SHP77 (cell line): ENCODE data around the gene UFSP1.
"Not testable (repeated sequence)": the region's sequence is repeated elsewhere in the genome, so short reads cannot be mapped to it uniquely, and the experiment has no call there.

Experiments used
- DNase-seq, 2 experiments: peaks; one replicate each; lab custom pipeline; 2025; lab: John Stamatoyannopoulos, UW

UFSP1 gene

DNA sequence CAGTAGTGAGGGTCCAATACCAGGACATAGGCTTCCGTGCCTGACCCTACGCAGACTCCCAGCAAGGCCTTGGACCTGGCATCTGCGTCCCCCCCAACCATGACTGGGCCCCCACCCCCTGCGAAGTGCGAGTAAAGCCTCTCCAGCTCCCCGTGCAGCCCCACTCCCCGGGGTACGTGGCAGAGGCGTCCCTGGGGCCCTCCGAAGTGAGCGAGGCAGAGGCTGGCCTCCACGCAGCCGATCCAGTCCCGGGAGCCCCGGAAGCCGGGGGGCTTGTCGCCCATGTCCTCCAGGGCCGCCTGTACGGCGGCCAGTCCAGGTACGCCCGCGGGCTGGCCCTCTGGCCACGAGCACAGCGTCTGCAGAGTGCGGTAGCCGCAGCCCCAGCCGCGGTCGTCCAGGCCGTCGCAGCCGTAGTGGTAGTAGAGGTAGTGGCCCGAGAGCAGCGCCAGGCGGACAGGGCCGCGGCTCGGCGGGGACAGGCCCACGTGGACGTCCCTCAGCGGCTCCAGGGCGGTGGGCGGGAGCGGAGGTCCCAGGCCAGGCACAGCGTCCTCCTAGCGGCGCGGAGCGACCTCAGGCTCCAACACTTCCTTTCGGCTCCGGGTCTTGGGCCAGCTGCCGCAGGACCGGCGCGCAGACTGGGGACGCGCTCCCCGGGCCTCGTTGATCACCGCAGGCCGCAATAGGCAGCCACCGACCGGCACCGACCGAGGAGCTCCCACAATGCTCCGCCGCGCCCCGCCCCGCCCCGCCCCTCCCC, at the start of gene UFSP1:
Gene UFSP1 (minus strand): TSS at position 728 of the 763 bp plus-strand sequence. CDS start 444 bp downstream, at position 284.
- peak in 1 of 2 experiments; percentile 66 for DNase-seq

DNA sequence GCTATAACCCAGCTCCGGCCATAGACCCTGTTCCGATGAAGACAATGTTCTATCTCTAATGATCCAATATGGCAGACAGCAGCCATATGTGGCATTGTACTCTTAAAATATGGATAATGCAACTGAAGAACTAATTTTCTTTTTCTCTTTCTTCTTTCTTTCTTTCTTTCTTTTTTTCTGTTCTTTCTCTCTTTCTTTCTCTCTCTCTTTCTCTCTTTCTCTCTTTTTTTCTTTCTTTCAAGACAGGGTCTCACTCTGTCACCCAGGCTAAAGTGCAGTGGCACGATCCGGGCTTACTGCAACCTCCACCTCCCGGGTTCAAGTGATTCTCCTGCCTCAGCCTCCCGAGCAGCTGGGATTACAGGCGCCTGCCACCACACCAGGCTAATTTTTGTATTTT, 46.7 kb upstream of the UFSP1 start:
- not testable (repeated sequence) for DNase-seq

DNA sequence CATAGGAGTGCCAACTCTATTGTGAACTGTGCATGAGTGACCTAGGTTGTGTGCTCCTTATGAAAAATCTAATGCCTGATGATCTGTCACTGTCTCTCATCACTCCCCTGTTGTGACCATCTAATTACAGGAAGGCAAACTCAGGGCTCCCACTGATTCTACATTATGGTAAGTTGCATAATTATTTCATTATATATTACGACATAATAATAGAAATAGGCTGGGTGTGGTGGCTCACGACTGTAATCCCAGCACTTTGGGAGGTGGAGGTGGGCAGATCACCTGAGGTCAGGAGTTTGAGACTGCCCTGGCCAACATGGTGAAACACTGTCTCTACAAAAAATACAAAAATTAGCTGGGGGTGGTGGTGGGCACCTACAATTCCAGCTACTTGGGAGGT, 45.9 kb upstream of the UFSP1 start:
- DNase-seq, result not testable (repeated sequence)

DNA sequence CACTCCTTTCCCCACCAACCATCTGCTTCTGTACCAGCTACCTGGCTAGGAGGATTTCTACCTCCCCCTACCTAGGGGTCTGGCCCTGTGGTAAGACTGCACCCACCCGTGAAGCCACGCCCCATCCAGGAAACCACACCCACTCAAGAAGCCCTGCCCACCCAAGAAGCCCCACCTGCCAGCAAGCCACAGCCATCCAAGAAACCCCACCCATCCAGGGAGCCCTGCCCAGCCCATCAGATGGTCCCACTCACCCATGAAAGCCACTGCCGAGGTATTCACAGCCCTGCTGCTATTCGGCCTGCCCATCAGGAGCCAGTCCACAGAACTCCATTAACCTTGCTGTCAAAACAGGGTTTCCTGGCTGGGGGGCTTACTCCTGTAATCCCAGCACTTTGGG, 44.2 kb upstream of the UFSP1 start:
- DNase-seq, result no peak

DNA sequence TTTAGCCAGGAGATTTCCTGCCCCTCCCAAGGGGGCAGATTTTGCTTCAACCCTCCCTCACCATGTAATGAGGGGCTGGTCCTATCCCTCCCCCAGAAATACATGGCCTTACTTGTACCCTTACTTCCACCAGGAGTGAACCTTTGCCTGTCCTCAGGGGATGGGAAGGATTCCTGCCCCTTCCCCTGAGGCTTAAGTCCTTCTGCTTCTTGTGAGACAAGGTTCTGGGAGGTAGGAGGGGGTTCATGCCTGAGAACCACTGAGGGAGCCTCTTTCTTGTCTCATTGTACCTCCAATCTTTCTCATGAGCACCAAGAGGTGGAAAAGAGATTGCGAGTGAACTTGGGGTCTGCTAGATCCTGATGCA, 40.3 kb upstream of the UFSP1 start:
- DNase-seq, result no peak

DNA sequence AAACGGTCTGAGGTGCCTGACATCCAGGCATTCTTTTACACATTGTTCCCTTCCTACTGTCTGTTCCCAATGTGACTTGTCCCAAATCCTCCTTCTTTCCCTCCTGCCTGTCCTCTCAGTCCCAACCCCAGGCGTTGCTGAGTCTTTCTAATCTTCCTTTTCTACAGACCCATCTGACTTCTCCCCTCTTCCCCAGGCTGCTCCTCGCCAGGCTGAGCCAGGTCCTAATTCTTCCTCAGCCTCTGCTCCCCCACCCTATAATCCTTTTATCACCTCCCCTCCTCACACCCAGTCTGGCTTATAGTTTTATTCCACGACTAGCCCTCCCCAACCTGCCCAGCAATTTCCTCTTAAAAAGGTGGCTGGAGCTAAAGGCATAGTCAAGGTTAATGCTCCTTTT, 34.1 kb upstream of the UFSP1 start:
- DNase-seq, result not testable (repeated sequence)

DNA sequence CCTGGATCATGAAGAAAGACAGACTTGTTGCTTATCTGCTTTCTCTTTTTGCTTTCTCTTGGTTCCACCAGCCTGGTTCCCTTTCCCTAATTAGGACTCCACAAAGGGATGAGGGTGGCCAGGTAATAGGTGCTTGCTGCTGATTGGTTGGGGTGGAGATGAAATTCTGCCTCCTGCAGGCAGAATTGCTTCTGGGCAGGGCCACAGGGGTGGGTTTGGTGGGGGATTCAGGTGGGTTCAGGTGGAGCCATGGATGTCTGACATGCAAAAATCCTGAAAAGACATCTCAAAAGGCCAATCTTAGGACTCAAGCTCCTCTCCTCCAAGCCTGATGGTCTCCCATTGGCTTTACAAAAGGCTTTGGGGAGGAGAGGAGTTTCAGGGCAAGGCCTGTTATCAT, 31.5 kb upstream of the UFSP1 start:
- DNase-seq, result no peak

DNA sequence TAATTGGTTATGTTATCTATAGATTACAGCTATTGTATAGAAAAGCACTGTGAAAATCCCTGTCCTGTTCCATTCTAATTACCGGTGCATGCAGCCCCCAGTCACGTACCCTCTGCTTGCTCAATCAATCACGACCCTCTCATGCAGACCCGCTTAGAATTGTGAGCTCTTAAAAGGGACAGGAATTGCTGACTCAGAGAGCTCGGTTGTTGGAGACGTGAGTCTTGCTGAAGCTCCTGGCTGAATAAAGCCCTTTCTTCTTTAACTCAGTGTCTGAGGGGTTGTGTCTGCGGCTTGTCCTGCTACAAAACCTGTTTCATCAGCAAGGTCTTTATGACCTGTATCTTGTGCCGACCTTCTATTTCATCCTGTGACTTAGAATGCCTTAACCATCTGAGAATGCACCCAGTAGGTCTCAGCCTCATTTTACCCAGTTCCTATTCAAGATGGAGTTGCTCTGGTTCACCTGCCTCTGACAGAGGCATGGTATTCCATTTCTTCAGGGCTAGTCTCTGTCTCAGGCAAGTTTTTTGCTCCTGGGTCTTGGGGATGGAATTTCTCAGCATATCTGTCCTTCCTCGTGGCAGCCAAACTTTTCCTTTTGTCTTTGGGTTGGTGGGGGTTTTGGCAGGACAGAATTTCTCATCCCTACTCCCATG, 30.4 kb upstream of the UFSP1 start:
- not testable (repeated sequence) for DNase-seq

DNA sequence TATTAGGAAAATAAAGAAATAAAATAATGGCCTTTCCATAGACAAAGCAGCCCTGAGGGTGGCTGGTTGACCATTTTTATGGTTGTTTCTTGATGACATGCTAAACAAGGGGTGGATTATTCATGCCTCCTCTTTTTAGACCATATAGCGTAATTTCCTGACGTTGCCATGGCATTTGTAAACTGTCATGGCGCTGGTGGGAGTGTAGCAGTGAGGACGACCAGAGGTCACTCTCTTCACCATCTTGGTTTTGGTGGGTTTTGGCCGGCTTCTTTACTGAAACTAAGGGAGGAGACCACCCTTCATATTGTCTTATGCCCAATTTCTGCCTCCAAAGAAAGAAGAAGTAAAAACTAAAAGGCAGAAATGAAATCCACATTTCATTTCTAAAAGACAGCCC, 29.8 kb upstream of the UFSP1 start:
- DNase-seq, result not testable (repeated sequence)

DNA sequence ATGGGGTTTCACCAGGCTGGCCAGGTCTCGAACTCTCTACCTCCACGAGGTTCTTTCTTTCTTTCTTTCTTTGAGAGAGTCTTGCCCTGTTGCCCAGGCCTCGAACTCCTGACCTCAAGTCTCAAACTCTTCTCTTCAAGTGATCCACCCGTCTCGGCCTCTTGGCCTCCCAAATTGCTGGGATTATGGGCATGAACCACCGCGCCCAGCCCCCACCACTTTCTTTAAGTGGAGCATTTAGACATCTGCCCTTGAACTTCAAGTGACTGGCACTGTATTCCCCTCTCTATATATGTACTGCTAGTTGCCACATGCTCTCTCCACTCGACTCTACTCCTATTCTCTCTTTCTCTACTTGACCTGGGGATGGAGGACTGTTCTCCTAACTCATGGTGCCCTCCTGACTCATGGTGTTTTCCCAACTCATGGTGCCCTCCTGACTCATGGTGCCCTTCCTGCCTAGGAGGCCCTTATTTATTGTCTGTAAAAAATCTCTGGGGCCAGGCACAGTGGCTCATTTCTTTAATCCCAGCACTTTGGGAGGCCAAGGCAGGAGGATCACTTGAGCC, 25.4 kb upstream of the UFSP1 start:
- no peak for DNase-seq

DNA sequence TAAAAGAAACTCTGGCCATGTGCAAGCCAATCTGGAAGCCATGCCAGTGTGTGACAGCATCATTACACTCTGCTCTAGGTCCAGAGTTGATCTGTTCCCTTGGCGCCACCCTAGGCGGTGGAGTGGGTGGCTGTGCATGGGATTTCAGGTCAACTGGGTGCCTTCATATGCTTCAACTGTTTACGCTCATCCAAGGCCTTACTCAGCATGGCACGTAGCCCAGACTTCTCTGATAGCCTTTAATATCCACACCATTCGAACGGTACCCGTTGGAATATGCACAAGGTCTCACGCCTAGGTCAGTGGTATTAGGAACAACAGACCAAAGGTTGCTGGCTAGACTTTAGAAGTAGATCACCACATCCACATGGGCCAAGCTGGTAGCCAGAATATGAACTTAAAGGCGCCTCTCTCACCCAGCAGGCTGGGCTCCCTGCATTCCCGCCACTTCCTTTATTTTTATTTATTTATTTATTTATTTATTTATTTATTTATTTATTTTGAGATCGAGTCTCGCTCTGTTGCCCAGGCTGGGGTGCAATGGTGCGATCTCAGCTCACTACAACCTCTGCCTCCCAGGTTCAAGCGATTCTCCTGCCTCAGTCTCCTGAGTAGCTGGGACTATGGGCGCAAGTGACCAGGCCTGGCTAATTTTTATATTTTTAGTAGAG, 24.8 kb upstream of the UFSP1 start:
- no peak for DNase-seq

DNA sequence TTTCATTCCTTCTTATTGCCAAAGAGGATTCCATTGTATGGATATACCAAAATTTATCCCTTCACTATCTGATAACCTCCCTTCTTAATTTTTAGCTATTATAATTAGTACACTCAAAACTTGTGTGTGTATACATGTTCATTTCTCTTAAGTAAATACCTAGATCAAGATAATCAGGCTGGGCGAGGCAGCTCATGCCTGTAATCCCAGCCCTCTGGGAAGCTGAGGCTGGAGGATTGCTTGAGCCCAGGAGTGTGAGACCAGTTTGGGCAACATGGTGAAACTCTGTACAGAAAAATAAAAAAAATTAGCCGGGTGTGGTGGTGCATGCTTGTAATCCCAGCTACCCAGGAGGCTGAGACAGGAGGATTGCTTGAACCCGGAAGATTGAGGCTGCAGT, 22.0 kb upstream of the UFSP1 start:
- DNase-seq, result no peak

DNA sequence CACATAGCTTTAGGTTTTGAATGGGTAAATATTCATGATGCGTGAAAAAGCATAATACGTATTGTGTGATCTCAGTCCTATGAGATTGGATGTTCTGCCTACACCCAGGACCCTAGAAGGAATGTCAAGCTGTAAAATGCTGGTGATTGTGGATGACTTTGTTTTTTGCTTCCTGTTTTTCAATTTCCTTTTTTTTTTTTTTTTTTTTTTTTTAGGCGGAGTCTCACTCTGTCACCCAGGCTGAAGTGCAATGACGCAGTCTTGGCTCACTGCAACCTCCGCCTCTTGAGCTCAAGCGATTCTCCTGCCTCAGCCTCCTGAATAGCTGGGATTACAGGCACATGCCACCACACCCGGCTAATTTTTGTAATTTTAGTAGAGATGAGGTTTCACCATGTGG, 20.9 kb upstream of the UFSP1 start:
- DNase-seq, result not testable (repeated sequence)

DNA sequence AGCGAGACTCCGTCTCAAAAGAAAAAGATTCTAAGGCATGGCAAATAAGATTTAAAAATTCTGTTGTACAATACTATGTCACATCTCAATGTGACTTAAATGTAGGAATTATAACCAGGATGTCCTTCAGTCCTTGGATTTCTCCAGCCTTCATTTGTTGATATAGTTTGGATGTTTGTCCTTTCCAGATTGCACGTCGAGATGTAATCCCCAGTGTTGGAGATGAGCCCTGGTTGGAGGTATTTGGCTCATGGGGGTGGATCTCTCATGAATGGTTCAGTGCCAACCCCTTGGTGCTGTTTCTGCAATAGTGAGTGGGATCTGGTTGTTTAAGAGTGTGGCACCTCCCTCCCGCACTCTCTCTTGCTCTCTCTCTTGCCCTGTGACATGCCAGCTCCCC, 19.0 kb upstream of the UFSP1 start:
- DNase-seq, result no peak

DNA sequence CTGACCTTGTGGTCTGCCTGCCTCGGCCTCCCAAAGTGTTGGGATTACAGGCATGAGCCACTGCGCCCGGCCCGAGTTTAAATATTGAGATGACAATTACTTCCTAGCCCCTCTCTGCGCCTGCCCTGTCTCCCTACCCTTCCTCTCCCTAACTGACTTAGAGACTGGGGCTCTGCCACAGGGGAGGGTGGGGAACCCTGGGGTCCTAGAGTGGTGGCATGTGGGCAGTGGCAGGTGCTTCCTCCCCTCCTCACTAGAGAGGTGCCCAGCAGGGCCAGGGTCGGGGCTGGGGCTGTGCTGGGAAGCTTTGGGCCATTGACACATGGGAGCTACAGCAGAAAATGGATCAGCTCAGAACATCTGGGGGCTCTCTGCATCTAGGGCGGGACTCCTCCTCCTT, 13.1 kb upstream of the UFSP1 start:
- no peak for DNase-seq

DNA sequence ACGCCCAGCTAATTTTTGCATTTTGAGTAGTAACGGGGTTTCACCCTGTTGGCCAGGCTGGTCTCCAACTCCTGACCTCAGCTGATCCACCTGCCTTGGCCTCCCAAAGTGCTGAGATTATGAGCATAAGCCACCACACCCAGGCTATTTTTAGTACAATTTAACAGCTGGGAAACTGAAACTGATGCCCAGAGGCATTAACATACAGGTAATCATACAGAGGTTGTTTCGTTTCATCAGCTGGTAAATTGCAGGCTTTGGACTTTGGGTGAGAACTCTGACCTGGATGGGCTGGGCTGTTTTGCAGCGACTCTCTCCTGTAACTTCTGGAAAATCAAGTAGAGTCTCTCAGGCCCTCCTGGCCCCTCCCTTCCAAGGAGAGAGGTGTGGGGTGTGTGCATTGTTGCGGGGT, 12.4 kb upstream of the UFSP1 start:
- DNase-seq, result no peak

DNA sequence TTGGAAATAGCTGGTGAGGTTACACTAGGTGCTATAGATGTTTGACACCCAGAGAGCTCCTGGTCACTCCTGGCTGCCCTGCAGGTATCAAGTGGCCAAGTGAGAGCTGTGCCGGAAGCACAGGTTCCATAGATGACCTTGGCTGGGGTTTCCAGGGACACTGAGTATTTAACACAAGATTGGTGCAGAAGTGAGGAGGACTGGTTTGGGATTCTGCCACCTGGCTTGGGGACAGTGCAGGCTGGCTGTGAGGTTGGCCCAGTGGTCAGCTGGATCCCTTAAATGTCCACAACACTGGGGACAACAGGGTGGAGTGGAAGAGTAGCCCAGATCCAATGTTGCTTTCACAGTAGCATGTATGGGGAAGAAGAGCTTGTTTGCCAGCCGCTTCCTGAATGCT, 11.5 kb upstream of the UFSP1 start:
- DNase-seq, result no peak

DNA sequence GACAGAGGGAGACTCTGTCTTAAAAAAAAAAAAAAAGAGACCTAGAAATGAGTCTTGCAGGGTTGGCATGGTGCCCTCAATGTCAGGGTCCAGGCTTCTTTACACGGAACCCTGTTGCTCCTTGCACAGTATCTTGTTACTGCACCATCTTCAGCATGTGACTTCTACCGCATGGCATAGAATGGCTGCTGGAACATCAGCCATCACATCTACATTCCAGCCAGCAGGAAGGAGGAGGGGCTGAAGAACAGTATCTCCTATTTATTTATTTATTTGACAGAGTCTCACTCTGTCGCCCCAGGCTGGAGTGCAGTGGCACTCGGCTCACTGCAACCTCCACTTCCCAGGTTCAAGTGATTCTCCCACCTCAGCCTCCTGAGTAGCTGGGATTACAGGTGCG, 9.9 kb upstream of the UFSP1 start:
- no peak for DNase-seq

DNA sequence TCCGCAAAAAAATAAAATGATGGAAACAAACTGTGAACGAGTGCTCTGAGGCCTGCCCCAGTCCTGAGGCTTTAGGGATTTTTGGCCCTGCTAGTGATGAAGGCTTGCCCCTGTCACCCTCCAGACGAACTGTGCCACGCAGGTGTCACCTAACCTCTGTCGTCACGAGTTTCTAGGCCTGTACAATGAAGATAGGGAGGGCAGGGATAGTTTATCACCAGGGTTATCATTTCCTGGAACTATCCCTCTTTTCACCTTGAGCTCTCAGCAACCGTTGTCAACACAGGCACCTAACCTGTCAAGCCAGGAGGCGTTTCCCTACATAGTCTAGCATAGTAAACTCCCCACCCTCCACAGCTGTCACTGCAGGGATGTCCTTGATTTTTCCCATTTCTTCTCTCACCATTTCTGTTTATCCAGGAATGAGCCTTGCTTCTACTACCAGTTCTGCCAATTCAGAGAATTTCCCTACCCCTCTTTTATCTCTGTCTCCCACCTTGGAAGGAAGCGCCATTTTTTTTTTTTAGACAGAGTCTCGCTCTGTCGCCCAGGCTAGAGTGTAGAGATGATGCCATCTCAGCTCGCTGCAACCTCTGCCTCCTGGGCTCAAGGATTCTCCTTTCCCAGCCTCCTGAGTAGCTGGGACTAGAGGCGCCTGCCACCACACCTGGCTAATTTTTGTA, 8.4 kb upstream of the UFSP1 start:
- DNase-seq, result no peak

DNA sequence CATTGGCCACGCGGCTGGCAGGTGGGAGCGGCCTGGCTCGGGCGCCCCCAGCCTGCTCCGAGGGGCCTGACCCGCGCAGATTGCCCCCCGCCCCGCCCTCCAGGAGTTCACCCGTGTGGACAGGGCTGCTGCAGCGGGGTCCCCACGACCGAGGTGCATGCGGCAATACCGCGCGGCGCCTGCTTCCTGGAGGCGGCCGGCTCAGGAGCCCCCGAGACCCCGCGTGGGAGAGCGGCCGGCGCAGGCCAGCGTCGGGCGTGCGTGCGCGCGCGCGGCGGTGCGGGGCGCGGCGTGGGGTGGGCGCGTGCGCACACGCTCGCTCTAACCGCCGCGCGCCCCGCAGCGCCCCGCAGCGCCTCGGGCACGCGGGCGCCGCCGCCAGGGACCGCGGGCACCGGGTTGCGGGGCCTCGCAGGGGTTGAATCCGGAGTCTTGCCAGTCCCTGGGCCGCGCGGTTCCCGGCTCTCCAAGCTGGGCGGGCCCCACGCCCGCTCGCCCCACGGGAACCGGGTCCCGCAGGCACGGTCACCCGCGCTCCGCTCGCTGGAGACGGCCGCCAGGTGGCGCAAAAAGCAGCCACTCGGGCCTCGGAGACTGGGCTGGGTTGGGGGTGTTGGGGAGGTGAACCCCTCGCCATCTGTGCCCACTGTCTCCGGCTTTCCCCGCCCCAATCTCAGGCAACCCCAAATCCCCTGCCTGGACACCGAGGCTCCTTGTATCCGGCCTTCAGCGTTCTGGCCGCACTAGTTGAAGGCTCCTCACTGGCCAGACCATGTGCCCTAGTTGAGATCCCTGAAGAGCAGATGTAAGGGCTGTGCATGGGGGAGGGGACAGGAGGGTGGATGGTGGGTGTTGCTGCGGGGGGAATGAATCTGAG, 7.5 kb upstream of the UFSP1 start:
- DNase-seq, result no peak
